GM12873 (cell line): ENCODE results near the gene EML6.

Source experiments
- TF ChIP-seq, protein P1 (sequence below): IDR thresholded peaks from 2 replicates; pipeline ENCODE4 v1.5.1; 2012; ENCODE audit warnings: low read depth, mild to moderate bottlenecking, moderate library complexity, low read length, control low read depth; ENCODE audit not compliant: insufficient read depth; ENCODE audit errors: missing control alignments

Gene EML6

DNA sequence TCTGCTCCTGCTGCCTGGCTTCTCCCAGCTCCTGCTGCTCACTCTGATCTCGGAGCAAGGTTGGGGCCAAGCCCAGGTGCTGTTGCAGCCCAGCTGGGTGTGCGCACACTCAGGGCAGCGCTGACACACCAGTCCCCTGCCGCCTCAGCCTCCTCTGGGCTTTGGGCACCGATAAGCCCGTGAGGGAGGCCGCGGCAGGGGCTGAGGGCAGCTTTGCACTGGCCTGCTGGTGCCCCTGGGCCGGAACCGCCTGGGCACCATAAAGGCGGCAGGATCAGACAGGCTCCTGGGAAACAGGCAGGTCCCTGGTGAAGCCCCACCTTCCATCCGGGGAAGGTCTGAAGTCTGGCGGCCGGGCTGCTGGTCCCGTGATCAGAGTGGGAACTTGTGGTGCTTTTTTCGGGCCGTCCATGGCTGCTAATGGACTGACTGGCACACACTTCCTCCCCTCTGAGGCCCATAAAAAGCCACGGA is 14.1 kb upstream of the EML6 start:
- TF ChIP-seq, protein P1, sequence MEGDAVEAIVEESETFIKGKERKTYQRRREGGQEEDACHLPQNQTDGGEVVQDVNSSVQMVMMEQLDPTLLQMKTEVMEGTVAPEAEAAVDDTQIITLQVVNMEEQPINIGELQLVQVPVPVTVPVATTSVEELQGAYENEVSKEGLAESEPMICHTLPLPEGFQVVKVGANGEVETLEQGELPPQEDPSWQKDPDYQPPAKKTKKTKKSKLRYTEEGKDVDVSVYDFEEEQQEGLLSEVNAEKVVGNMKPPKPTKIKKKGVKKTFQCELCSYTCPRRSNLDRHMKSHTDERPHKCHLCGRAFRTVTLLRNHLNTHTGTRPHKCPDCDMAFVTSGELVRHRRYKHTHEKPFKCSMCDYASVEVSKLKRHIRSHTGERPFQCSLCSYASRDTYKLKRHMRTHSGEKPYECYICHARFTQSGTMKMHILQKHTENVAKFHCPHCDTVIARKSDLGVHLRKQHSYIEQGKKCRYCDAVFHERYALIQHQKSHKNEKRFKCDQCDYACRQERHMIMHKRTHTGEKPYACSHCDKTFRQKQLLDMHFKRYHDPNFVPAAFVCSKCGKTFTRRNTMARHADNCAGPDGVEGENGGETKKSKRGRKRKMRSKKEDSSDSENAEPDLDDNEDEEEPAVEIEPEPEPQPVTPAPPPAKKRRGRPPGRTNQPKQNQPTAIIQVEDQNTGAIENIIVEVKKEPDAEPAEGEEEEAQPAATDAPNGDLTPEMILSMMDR: no peak

DNA sequence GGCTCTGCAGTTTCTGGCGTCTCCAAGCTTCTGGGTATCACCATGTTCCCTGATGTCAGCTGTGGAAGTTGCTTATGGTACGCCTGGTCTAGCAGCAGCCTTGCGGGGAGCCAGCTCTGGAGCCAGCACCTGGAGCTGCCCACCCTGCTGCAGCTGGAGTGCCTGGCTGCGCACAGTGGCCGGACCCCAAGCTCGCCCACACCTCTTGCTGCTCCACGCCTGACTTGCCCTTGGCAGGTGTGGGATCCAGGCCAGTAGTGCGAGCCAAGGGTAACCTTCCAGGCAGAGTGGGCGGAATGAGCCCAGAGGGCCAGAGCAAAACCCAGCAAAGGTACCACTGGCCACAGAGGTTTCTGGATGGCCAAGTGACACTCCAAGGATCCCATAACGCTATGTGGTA is 13.2 kb upstream of the EML6 start:
- TF ChIP-seq, protein P1: no peak

DNA sequence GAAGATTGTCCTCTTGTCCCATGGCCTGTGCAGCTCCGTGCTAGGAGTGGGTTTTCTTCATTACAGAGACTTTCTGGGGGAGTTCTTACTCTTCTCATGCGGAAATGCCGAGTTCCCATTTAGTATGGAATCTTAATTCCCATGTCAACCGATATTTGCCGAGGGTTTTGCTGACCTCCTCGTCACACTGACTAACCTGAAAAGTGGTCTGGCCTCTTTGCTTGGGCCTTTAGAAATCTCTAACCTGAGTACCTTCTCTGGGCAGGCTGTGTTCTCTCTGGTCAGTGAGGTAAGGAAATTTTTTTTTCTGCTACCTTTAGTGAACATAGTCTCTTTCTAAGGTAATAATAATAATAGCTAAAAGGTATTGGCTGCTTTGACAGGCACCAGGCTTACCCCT is 10.9 kb upstream of the EML6 start:
- TF ChIP-seq, protein P1: no peak

DNA sequence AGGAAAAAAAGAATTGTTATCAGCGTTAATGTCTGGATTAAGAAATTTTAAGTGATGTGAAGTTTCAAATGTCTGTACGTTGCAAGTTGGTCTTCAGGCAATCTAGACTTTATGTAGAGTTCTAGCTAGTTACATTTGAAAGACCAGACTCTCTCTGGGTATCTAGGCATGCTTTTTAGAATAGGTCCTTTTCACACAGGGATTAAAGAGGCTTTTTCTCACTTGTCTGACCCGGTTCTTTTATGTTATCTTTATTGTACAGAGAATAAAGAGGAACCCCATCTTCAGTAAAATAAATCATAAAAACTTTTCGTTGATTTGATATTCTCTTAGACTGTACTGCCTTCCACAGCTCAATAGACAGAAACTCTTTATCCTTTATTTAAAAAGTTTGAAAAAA is 8.5 kb upstream of the EML6 start:
- TF ChIP-seq, protein P1: no peak

DNA sequence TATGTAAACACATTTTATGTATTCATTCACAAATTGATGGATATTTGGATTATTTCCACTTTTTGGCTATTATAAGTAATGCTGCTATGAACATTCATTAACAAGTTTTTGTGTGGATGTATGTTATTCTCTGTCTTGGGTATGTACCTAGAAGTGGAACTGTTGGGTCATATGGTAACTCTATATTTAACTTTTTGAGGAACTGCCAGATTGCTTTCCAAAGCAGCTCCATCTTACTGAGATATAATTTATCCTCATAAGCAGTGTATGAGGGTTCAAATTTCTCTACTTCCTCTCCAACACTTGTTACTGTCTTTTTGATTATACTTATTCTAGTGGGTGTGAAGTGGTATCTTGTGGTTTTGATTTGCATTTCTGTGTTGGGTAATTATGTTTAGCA is 7.1 kb upstream of the EML6 start:
- TF ChIP-seq, protein P1: no peak

DNA sequence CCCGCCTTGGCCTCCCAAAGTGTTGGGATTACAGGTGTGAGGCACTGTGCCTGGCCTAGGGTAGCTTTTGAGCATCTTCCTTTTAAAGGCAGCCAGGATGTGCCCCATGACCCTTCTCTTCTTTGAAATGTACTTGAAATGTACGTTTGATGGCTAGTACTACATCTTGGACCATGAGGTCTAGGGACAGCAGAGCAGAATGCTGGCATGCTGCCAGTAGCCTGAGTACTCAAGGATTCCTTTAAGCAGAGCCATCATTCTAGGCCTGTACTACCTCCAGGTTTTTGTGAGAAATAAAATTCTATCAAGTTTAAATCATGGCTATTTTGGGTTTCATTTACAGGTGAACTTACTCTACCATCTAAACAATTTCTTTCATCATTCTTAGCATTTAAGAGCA is 2.9 kb upstream of the EML6 start:
- TF ChIP-seq, protein P1: no peak

DNA sequence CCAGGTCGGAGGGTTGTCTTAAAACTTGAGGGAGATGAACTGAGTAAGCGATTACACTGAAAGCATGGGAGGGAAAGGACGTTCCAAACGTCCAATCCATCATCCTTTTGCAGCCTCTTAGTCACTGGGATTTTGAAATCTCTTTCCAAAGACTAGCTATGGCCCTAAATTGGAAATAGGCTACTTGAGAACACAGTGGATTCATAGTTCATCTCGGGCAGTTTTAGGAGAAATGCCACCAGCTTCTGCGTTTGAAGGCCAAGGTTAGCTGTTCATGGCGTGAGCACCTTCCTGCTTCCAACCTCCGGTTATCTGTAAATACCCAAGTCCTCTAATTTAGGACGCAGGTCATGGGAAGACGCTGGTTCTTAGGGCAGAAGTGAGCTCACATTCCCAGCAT is 821 bp upstream of the EML6 start:
- TF ChIP-seq, protein P1: no peak
